COLO668 (cell line): Measurements from ENCODE around the gene FOXK1.
"Not testable (repeated sequence)": the region's sequence is repeated elsewhere in the genome, so short reads cannot be mapped to it uniquely, and the experiment has no call there.

Source experiments
- DNase-seq: peaks from one replicate; lab custom pipeline; 2025; ENCODE audit not compliant: unreplicated experiment; lab: John Stamatoyannopoulos, UW

FOXK1 gene

DNA sequence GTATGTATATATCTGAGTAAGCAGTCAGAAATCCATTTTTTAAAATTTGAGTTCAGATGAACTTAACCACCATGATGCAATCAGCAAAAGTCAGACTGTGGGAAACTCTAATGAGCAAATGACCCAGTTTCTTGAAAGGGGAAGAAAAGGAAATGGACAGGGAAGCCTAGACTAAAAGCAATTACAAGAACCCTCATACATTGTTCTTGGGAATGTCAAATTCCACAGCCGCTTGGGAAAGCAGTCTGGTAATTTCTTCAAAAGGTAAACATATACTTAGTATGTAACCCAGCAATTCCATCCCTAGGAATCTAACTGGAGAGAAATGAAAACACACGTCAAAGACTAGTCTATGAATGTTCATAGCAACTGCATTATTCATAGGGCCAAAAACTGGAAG is 16.4 kb upstream of the FOXK1 start:
- no peak for DNase-seq

DNA sequence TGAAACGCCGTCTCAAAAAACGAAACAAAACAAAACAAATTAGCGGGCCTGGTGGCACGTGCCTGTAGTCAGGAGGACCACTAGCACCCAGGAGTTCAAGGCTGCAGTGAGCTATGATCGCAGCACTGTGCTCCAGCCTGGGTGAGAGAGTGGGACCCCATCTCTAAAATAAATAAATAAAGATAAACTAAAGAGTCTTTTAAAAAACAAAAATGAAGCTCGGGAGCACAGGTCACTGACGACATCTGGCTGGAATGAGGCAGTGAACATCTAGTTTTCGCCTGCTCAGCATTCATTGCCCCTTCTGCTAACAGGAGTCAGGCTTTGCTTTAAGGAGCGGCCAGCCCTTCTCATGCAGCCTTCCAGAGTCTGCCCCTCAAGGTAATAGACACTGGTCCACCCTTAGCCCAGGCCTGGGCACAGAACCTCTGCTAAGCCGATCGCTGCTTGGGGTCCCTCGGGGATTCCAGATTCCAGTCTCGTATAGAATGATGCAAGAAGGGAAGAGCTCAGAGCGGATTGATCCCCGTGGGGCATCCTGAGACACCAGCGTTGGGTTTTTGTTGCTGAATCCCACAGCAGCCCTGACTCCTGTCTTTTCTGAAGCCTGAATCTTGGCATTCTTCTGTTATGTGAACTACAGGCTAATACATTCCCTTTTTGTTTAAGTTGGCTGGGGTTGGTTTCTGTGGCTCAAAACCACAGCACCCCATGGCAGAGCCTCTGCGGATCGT is 14.2 kb upstream of the FOXK1 start:
- DNase-seq = no peak

DNA sequence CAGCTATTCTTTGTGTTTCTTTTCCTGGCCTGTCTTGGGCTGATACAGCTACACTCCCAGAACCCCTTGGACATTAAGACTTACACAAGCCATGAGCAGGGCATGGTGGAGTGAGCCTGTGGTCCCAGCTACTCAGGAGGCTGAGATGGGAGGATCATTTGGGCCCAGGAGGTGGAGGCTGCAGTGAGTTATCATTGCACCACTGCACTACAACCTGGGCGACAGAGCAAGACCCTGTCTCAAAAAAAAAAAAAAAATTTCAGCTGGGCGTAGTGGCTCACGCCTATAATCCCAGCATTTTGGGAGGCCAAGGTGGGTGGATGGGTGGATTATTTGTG is 13.6 kb upstream of the FOXK1 start:
- no peak for DNase-seq

DNA sequence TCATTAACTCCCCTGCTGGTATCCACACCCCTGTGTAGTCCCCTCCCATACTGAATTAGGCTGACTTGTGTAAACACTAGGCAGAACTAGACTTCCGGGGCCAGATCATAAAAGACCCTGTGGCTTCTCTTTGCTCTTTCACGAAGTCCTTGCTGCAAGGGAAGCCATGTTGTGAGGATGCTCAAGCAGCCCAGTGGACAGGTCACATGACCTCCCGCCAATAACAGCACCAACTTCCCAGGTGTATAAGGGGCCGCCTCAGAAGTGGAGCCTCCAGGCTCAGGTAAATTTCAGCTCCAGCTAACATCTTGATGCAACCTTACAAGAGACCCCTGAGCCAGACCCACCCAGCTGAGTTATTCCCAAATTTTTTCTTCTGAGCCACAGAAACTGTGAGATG is 11.3 kb upstream of the FOXK1 start:
- no peak for DNase-seq

DNA sequence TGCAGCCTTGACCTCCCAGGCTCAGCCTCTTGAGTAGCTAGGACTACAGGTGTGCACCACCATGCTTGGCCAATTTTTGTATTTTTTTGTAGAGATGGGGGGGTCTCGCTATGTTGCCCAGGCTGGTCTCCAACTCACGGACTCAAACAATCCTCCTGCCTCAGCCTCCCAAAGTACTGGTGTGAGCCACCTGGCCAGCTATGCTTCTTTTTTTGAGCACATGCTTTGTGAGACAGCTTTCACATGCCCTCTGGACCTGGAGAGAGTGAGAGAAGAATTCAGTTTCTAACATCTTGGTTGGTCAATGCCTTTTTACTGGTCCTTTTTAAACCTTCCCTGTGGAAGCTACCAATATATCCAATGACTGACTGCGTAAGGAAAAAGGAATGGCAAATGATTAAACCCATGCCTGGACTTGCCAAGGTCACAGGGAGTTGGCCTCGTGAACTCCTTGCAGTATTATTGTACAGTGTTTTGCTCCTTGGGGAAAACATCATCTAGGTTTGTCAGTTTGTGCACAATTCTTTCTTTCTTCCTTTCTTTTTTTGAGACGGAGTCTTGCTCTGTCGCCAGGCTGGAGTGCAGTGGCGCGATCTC is 6.2 kb upstream of the FOXK1 start:
- DNase-seq = no peak

DNA sequence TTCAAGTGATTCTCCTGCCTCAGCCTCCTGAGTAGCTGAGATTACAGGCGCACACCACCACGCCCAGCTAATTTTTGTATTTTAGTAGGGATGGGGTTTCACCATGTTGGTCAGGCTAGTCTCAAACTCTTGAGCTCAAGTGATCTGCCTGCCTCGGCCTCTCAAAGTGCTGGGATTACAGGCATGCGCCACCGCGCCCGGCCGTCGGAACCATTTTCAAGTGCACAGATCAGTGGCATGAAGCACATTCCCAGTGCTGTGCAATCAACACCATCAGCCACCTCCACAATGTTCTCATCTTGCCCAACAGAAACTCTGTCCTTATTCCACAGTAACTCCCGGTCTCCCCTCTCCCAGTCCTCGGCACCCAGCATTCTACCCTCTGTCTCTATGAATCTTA is 4.6 kb upstream of the FOXK1 start:
- not testable (repeated sequence) for DNase-seq

DNA sequence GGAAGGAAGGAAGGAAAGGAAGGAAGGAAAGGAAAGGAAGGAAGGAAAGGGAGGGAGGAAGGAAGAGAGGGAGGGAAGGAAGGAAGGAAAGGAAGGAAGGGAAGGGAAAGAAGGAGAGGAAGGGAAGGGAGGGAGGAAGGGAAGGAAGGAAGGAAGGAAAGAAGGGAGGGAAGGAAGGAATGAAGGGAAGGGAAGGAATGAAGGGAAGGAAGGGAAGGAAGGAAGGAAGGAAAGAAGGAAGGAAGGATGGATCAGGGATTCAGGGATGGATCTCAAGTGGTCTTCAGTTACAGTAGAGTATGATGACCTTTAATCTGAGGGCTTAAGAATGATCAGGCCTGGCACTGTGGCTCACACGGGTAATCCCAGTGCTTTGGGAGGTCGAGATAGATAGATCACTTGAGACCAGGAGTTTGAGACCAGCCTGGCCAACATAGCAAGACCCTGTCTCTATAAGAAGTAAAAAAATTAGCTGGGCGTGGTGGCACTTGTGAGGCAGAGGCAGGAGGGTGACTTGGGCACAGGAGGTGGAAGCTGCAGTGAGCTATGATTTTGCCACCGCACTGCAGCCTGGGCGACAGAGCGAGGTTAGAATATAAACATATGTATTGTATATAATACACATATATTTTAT is 760 bp upstream of the FOXK1 start:
- DNase-seq = no peak

DNA sequence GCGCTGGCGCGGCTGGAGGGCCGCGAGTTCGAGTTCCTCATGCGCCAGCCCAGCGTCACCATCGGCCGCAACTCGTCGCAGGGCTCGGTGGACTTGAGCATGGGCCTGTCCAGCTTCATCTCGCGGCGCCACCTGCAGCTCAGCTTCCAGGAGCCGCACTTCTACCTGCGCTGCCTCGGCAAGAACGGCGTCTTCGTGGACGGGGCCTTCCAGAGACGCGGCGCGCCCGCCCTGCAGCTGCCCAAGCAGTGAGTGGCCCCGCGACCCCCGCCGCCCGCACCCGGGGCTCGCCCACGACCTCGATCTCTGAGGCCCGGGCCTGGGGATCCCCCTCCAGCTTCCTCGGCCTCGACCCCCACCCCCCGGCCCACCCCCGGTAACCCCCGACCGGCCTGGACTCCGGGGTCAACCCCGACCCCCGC is 537 bp downstream of the FOXK1 start:
- DNase-seq = peak; percentile 77

DNA sequence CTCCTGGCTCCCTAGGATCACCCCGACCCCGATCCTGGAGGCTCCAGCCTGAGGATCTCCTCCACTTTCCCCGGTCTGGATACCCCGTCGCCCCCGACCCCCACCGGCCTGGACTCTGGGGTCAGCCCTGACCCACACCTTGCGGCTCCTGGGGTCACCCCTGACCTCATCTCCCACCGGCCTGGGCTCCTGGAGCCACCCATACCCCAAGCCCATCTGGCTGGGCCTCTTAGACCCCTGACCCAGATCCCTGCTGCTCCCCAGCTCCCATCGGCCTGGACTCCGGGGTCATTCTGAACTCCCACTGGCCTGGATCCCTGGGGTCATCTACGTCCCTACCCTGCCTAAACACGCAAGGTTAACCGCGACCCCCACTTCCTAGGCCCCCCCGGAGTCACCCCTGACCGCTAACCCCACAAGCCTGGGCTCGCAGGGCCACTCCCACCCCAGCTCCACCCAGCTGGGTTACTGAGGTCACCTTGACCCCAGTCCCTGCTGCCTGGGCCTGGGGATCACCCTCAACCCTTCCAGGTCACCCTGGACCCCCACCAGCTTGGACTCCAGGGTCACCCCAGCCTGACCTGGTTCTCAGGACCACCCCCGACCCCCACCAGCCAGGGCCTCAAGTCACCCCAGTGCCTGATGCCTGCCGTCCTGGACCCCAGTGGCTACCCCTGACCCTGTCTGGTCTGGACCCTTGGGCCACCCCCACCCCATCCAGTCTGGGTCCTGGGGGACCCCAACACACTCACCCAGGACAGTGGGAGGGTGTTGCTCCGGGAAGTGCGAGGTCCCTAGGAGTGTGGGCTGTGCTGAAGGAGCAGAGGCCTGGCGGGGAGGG is 1.2 kb downstream of the FOXK1 start:
- DNase-seq = no peak

DNA sequence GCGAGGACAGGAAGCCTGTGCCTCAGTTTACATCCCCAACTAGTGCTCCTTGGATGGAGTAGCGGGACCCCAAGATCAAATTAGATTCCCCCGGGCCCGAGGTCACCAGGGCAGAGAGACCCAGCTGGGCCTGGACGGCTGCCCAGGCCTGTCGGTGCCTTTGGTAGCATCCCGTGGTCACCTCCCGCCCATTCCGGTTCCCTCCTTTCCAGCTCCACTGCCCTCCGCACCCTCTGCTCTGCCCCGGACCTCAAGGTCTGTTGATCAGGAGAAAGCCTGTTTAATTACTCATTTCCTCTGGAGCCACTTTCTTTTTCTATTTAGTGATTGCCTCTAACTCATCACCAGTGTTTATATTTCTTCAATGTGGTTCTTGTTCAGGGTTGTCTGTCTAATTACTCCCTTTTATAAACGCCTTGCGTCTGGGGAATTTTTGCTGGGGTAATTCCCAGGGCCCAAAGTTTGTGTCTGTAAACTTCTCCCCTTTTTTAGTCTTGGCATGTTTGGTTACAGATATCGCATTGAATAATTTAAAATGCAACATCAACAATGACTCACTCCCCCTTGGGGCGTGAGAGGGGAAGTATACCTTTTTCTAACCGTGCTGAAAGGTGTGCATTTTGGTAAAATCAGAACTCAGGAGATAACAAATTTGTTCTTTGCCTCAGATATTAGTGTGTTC is 1.9 kb downstream of the FOXK1 start:
- peak; percentile 51 for DNase-seq

DNA sequence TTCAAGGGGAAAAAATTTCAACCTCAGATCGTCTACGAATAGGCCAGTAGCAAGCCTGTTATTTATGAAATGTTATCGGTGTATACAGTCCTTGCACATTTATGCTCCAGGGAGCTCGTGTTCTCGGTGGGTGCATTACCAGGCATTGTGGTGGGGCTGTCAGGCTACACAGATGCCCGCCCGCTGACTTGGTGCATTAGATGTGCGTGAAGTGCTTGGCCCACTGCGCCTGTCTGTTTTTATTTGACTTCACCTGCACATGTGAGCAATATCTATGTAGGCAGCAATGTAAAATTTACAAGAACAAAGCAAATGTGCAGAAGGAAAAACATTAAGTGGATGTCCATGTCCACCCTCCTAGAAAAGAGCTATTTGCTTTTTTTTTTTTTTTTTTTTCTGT is 2.8 kb downstream of the FOXK1 start:
- no peak for DNase-seq

DNA sequence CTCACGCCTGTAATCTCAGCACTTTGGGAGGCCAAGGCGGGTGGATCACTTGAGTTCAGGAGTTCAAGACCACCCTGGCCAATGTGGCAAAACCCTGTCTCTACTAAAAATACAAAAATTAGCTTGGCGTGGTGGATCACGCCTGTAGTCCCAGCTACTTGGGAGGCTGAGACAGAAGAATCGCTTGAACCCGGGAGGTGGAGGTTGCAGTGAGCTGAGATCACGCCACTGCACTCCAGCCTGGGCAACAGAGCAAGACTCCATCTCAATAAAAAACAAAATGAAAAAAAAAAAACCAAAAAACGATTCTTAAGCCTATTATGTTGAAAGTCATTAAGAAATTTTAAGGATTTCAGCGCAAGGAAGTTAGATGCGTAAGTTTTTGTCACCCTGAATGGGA is 3.6 kb downstream of the FOXK1 start:
- not testable (repeated sequence) for DNase-seq

DNA sequence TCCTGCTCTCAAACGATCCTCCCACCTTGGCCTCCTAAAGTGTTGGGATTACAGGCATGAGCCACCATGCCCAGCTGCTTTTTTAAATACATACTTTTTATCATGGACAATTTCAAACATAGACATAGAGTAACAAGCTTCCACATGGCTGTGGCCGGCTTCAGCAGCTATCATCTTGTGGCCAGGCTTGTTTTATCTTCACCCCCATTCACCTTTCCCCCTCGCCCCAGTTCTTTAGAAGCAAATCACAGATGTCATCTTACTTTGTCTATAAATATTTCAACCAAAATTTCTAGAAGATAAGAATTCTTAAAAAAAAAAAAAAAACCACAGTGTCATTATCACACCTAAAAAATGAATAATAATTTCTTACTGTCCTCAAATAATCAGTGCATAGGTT is 5.9 kb downstream of the FOXK1 start:
- DNase-seq = no peak

DNA sequence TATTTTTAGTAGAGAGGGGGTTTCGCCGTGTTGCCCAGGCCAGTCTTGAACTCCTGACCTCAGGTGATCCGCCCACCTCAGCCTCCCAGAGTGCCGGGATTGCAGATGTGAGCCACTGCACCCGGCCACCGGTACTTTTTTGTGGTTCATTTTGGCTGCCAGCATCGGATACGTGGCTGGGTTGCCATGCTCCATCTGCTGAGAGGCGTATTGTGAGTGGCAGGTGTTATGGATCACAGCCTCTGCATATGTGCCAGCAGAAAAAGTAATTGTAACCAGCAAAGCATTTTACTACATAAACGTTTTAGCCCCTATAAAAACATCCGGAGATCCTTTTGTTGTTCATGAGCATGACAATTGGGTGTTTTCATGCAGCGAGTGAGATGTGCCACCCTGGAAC is 7.1 kb downstream of the FOXK1 start:
- DNase-seq = no peak

DNA sequence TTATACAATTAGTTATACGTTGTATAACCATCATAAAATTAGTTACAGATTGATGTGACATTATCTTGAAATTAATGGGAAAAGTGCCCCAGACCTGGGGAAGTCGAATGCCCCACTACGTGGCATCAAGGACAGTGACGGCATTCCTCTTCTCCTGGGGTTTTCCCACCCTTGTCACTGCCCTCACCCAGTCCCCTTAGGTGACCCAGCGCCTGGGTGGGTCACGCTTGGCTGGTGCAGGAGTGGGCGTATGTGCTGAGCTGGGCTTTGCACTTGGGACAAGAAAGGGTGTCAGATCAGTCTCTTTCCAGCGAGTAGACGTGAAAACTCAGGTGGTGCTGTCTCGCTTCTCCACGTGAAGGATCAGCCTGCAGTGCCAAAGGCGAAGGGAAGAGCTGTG is 7.6 kb downstream of the FOXK1 start:
- DNase-seq = no peak

DNA sequence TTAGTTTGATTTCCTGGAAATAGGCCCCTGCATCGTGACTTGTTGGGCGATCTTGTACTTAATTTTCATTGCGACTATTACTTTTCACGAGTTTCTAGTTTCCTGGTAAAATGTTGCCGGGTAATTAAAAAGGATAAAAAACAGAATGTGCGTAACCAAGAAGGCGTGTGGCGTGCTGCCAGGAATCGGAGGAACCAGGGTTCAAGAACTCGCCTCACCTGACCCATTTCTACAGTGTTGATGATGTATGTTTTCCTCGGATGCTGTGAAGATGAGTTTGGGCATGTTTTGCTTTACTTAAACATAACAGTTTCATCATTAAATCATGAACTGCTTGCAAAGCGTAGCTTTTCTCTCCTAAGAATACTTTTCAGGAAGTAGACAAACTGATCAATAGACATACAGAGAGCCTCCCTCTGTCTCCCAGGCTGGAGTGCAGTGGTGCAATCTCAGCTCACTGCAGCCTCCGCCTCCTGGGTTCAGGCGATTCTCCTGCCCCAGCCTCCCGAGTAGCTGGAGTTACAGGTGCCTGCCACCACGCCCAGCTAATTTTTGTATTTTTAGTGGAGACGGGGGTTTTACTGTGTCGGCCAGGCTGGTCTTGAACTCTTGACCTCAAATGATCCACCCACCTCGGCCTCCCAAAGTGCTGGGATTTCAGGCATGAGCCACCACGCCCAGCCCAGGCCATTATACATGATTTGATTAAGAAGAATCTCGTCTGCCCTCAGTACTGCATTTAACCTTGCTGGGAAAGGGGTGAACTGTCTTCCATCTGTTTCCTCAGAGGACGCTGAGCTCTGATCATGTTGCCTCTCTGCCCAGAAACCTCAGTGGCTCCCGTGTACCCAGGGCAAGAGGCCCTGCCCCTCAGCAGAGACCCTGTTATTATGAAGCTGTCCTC is 9.1 kb downstream of the FOXK1 start:
- DNase-seq = no peak

DNA sequence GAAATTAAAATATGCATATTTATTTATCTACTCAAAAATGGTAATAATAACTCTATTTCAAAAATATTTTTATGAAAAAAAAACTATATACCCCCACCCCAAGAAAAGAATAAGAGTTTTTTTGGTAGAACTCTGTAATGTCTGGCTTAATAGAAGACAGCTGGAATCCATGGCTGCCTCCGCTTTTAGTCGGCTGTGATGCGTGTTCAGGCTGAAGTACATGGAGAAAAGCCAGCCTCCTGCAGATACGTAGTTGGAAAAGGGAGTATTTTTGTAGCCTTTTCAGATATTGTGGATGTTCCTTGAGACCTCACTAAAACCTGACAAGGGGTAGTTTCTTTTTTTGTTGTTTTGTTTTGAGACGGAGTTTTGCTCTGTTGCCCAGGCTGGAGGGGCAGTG is 10.0 kb downstream of the FOXK1 start:
- no peak for DNase-seq

DNA sequence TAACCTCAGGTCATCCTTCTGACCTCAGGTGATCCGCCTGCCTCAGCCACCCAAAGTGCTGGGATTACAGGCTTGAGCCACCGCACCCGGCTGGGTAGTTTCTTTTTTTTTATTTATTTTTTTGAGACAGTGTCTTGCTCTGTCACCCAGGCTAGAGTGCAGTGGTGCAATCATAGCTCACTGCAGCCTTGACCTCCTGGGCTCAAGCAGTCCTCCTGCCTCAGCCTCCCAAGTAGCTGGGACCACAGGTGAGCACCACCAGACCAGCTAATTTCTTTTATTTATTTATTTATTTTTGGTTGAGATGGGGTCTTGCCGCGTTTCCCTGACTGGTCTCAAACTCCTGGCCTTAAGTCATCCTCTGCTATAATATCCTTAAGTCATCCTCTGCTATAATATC is 10.5 kb downstream of the FOXK1 start:
- not testable (repeated sequence) for DNase-seq

DNA sequence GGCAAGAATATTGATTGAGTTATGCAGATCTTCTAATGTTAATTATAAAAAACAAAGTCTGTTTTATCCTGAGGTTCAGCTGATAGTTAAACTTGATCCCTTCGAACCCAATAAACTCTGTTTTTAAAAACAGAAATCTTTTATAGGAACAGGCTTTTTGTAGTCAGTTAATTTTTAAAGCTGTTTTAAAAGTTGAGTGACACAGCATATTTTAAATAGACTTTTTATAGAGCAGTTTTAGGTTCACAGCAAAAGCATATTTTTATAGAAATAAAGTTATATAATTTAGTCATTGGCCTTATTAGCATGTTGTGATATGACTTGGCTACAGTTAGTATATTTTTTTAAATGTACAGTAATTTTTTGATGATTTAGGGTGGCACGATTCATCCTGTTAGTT is 11.1 kb downstream of the FOXK1 start:
- no peak for DNase-seq

DNA sequence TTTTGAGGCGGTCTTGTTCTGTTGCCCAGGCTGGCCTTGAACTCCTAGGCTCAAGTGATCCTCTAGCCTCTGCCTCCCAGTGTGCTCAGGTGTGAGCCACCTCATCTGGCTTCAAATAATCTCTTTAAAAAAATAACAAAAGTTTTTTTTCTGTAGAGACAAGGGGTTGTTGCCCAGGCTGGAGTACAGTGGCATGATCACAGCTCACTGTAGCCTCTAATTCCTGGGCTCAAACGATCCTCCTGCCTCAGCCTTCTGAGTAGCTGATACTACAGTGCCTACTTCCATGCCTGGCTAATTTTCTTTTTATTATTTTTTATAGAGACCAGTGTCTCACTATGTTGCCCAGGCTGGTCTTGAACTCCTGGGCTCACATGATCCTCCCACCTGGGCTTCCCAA is 11.7 kb downstream of the FOXK1 start:
- DNase-seq = no peak
